Measurements from ENCODE around the gene COL21A1.

COL21A1 gene

GRCh38 chr6:56147766-56148165, 99.6 kb downstream of the COL21A1 start:
- no peak overlapping the region for H3K4me3 ChIP-seq (ENCODE audit: low read depth, low read length)
- in situ Hi-C loops (cut with HindIII; ENCODE audit: low sequenced_read_pairs), result no loop called here
- TF ChIP-seq CTCF (IDR thresholded peaks at IDR 0.05; ENCODE audit: low read depth, low read length, missing control alignments), result no peak
- no peak for DNase-seq (ENCODE audit: low read depth)

- TF ChIP-seq CTCF (IDR thresholded peaks at IDR 0.05; ENCODE audit: low read depth, low read length, missing control alignments), result no peak
- in situ Hi-C loops (cut with HindIII; ENCODE audit: low sequenced_read_pairs), result no loop called here
- no peak overlapping the region for H3K4me3 ChIP-seq (ENCODE audit: low read depth, low read length)
- DNase-seq (ENCODE audit: low read depth), result no peak
These were observed 101.3 kb downstream of the COL21A1 start for GRCh38 chr6:56146086-56146485.

GRCh38 chr6:56145616-56146015, 101.8 kb downstream of the COL21A1 start:
- in situ Hi-C loops (cut with HindIII; ENCODE audit: low sequenced_read_pairs), result no loop called here
- no peak for TF ChIP-seq CTCF (IDR thresholded peaks at IDR 0.05; ENCODE audit: low read depth, low read length, missing control alignments)
- no peak overlapping the region for H3K4me3 ChIP-seq (ENCODE audit: low read depth, low read length)
- DNase-seq (ENCODE audit: low read depth), result no peak

GRCh38 chr6:56144538-56145324, 102.6 kb downstream of the COL21A1 start:
- peak; percentile 51 for DNase-seq (ENCODE audit: low read depth)
- in situ Hi-C loops (cut with HindIII; ENCODE audit: low sequenced_read_pairs), result no loop called here
- TF ChIP-seq CTCF (IDR thresholded peaks at IDR 0.05; ENCODE audit: low read depth, low read length, missing control alignments), result no peak
- no peak overlapping the region for H3K4me3 ChIP-seq (ENCODE audit: low read depth, low read length)

- TF ChIP-seq CTCF (IDR thresholded peaks at IDR 0.05; ENCODE audit: low read depth, low read length, missing control alignments), result no peak
- in situ Hi-C loops (cut with HindIII; ENCODE audit: low sequenced_read_pairs), result no loop called here
- no peak for DNase-seq (ENCODE audit: low read depth)
- no peak overlapping the region for H3K4me3 ChIP-seq (ENCODE audit: low read depth, low read length)
These were observed 103.6 kb downstream of the COL21A1 start for GRCh38 chr6:56143796-56144195.

GRCh38 chr6:56140090-56140489, 107.3 kb downstream of the COL21A1 start:
- H3K4me3 ChIP-seq (ENCODE audit: low read depth, low read length), result no peak overlapping the region
- DNase-seq (ENCODE audit: low read depth), result no peak
- in situ Hi-C loops (cut with HindIII; ENCODE audit: low sequenced_read_pairs), result no loop called here
- TF ChIP-seq CTCF (IDR thresholded peaks at IDR 0.05; ENCODE audit: low read depth, low read length, missing control alignments), result no peak

All from astrocyte of the cerebellum (primary cell).